ENCODE results near the gene SRGAP1.

DNA sequence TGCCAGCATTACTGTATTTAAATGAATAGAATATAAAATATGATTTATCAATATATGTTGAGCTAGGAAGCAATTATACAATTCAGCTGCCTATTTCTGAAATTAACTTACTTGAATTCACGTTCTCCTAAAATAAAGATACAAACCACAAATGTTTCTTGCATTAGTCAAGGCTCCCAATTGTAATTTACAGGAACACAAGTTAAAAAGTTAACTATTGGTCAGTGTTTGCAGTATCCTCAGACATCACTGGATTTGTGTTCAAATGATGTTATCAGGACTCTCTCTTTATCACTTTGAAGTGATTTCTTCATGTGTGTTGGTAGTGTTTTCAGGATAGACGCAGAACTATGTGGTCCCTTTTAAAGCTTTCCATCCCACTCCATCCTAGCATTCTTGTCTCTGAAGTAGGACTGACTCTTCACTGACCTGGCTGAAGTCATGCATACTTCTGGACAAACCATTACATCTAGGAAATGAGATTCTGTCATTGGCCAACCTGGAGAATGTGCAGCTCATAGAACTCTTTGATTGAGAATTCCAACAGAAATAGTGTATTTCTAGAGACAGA lies 221.5 kb downstream of the SRGAP1 start:
- TF ChIP-seq, protein P1, sequence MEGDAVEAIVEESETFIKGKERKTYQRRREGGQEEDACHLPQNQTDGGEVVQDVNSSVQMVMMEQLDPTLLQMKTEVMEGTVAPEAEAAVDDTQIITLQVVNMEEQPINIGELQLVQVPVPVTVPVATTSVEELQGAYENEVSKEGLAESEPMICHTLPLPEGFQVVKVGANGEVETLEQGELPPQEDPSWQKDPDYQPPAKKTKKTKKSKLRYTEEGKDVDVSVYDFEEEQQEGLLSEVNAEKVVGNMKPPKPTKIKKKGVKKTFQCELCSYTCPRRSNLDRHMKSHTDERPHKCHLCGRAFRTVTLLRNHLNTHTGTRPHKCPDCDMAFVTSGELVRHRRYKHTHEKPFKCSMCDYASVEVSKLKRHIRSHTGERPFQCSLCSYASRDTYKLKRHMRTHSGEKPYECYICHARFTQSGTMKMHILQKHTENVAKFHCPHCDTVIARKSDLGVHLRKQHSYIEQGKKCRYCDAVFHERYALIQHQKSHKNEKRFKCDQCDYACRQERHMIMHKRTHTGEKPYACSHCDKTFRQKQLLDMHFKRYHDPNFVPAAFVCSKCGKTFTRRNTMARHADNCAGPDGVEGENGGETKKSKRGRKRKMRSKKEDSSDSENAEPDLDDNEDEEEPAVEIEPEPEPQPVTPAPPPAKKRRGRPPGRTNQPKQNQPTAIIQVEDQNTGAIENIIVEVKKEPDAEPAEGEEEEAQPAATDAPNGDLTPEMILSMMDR (IDR thresholded peaks at IDR 0.05): no peak
- TF ChIP-seq EZH2phosphoT487 (IDR thresholded peaks at IDR 0.05): no peak
